Stomach smooth muscle (tissue), 2 donors: Measurements from ENCODE around the gene ASB10.

Experiments used
- H3K27ac ChIP-seq: one replicate; pipeline ENCODE4 v1.7.0; 2013; ENCODE audit warnings: mild to moderate bottlenecking, low read length, inconsistent platforms
- H3K27me3 ChIP-seq, 2 donors: one replicate each; pipeline ENCODE4 v1.7.0; 2013; ENCODE audit warnings: low read length in 2 of 2; ENCODE audit not compliant: insufficient read depth in 2 of 2, control insufficient read depth in 1 of 2
- H3K36me3 ChIP-seq, 2 donors: one replicate each; pipeline ENCODE4 v1.7.0; 2013; ENCODE audit warnings: low read length in 2 of 2; ENCODE audit not compliant: control insufficient read depth in 2 of 2, insufficient read depth in 2 of 2
- H3K4me1 ChIP-seq: one replicate; pipeline ENCODE4 v1.7.0; 2013; ENCODE audit warnings: low read length; ENCODE audit not compliant: control insufficient read depth, insufficient read depth
- H3K4me3 ChIP-seq, 2 donors: one replicate each; pipeline ENCODE4 v1.7.0; 2013; ENCODE audit warnings: low read length in 2 of 2
- H3K9ac ChIP-seq, 2 donors: one replicate each; pipeline ENCODE4 v1.7.0; 2013; ENCODE audit warnings: low read length in 2 of 2, mild to moderate bottlenecking in 1 of 2
- H3K9me3 ChIP-seq, 2 donors: one replicate each; pipeline ENCODE4 v1.7.0; 2013; ENCODE audit warnings: low read length in 2 of 2; ENCODE audit not compliant: control insufficient read depth in 2 of 2
- donor health status: healthy.
- donor health status: Pancreatic carcinoma.

ASB10 gene

DNA sequence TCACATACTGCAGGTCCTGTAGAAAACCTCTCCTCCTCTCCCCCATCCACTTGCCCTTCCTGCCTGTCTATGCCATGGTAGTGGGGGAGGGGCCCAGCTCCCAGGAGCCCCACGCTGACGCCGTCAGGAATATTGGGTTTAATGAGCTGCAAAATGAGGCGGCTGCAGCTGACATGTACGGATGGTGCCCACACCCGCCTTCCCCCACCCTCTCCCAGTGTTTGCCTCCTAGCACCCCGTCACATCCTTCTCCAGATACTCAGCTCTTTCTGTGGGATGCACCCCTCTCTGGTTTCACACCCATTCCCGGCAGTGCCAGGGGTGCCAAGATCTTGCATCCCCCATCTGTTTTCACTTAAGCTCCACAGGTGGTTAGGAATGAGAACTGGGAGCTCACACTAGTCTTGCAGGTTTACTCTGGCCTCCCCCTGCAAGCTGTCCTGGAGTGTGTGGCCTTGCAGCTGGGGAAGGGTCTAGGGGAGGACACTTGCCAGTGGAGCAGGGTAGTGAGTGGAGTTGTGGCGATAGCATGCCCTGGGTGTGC lies 45.7 kb downstream of the ASB10 start:
- no peaks in the 10 kb centered on the region for H3K9me3 ChIP-seq
- no peaks in the 10 kb centered on the region for H3K4me1 ChIP-seq
- no peaks in the 10 kb centered on the region for H3K27me3 ChIP-seq
- no peak overlapping the region for H3K4me3 ChIP-seq
- H3K36me3 ChIP-seq: peaks cover 32 to 43% of the 10 kb centered on the region in 2 donors
- H3K27ac ChIP-seq: no peak overlapping the region
- H3K9ac ChIP-seq: no peak overlapping the region

DNA sequence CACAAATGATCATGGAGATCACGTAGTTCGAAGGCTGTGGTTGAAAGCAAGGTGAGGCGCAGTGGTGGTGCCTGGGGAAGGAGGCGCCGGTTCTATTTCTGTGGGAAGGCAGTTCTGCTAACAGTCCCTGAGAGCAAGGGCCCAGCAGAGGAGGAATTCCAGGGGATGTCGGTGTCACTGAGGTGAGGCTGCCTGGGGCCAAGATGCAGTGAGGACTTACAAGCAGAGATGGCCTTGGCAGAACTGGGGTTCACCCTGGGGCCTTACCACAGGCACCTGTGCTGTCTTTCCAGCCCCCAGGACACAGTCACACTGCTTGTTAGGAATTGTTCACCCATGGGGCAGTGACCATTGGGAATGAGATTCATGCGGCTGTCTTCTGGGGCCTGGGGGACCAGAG lies 46.2 kb downstream of the ASB10 start:
- H3K36me3 ChIP-seq: peaks cover 33 to 44% of the 10 kb centered on the region in 2 donors
- no peak overlapping the region for H3K4me3 ChIP-seq

DNA sequence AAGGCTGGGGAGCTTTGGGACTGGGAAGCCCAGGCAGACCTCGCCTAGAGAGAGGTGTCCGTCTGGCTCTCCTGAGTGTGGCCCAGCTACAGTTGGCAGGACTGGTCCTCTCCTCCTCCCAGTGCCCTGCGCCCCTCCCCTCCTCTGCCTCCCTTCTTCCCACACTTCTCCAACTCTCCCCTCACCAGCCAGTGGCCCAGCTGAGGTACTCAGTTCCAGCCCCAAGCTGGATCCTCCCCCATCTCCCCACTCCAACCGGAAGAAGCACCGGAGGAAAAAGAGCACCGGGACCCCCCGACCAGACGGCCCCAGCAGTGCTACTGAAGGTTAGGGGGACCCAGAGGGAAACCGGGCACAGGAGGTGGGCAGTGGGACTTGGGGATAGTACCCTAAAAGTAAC lies 47.3 kb downstream of the ASB10 start:
- no peaks in the 10 kb centered on the region for H3K4me1 ChIP-seq
- no peaks in the 10 kb centered on the region for H3K27me3 ChIP-seq
- no peak overlapping the region for H3K27ac ChIP-seq
- H3K9ac ChIP-seq: no peak overlapping the region
- no peak overlapping the region for H3K4me3 ChIP-seq
- H3K36me3 ChIP-seq: peaks cover 43 to 51% of the 10 kb centered on the region in 2 donors
- H3K9me3 ChIP-seq: no peaks in the 10 kb centered on the region

More for the DNA sequence above, 46.2 kb downstream of the ASB10 start:
- no peak overlapping the region for H3K27ac ChIP-seq
- H3K4me1 ChIP-seq: no peaks in the 10 kb centered on the region
- H3K9me3 ChIP-seq: no peaks in the 10 kb centered on the region
- no peak overlapping the region for H3K9ac ChIP-seq
- no peaks in the 10 kb centered on the region for H3K27me3 ChIP-seq

DNA sequence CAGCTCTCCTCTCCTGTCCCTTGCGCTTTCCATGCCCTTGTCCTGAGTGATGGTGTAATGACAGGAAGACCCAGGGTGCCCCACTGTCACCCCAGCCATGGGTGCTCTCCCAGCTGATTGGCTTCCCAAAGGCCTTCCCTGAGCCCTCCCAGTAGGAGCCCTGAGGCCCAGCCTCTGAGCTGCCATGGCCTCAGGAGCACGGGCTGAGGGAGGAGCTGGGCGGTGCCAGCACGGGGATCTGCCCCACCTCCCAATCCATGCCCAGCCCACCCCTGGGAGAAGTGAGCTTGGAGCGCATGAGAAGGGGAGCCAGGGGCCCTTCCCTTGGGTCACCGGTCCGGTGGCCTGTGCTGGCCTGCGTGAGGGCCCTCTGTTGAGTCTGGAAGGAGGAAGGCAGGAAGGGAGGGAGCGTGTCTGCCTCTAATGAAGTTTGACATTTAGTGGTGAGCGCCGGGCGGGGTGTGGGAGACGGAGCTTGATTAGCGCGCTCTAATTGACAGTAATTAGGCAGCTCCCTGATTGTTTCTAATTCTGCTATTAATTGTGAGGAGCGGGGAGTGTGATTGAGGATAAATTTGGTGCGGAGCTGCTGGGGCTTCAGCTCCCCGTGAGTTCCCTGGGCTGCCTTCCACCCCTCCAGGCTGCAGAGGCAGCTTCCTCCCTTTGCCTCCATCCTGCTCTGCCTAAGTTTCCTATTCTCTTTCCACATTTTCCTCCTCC lies 47.8 kb downstream of the ASB10 start:
- no peak overlapping the region for H3K4me3 ChIP-seq
- H3K4me1 ChIP-seq: no peaks in the 10 kb centered on the region
- H3K27me3 ChIP-seq: no peaks in the 10 kb centered on the region
- no peak overlapping the region for H3K9ac ChIP-seq
- no peaks in the 10 kb centered on the region for H3K9me3 ChIP-seq
- H3K27ac ChIP-seq: no peak overlapping the region
- peaks cover 45 to 57% of the 10 kb centered on the region in 2 donors for H3K36me3 ChIP-seq

DNA sequence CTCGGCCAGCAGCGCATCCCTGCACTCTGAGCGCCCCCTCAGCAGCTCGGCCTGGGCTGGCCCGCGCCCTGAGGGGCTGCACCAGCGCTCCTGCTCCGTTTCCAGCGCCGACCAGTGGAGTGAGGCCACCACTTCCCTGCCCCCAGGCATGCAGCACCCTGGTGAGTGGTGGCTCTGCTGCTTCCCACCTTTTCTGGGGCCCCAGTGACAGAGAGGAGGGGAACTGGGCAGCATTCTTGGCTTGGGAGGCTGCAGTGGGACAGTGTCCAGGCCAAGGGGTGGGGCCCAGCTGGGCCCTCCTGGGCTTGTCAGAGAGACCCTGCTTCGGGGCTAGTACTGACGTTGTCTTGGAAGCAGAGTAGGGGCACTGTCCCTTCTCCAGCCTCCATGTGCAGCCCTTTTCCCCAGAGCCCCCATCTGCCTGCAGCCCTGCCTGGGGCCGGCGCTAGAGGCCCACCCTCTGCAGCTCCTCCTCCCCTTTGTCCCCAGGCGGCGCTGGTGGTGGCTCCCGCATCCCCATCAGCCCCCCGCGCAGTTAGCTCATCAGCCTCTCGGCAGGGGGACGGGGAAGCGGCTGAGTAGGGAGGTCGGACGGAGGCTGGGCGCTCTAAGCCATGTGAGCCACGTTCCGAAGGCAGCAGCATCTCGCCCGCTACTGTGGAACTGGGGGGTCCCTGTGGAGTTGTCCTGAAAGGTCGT lies 48.7 kb downstream of the ASB10 start:
- Histone ChIP-seq H3K27me3 (no peaks in the 10 kb centered on the region), H3K4me1 (no peaks in the 10 kb centered on the region), H3K4me3 (no peak overlapping the region), H3K36me3 (peaks cover 37 to 55% of the 10 kb centered on the region in 2 donors), H3K9me3 (no peaks in the 10 kb centered on the region), H3K9ac (no peak overlapping the region), H3K27ac (no peak overlapping the region)

DNA sequence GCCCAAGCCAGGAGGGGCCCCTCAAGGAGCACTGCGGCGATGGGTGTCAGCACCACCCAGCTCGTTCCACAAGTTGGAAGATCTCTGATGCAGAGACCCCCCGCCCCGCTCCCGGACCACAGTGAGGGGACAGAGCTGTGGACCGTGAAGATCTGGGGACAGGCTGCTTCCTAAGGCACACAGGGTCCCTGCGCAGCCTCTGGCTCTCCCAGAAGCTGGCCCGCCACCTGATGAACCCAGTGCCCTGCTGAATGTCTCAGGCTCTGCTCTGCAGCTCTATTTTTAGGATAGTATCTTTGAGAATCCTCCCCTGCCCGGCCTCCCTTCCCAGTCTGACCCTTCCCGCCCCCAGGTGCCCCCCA lies 49.3 kb downstream of the ASB10 start:
- Histone ChIP-seq H3K27me3 (no peaks in the 10 kb centered on the region), H3K9ac (no peak overlapping the region), H3K4me3 (no peak overlapping the region), H3K36me3 (peaks cover 36 to 56% of the 10 kb centered on the region in 2 donors), H3K4me1 (no peaks in the 10 kb centered on the region), H3K27ac (no peak overlapping the region), H3K9me3 (no peaks in the 10 kb centered on the region)

DNA sequence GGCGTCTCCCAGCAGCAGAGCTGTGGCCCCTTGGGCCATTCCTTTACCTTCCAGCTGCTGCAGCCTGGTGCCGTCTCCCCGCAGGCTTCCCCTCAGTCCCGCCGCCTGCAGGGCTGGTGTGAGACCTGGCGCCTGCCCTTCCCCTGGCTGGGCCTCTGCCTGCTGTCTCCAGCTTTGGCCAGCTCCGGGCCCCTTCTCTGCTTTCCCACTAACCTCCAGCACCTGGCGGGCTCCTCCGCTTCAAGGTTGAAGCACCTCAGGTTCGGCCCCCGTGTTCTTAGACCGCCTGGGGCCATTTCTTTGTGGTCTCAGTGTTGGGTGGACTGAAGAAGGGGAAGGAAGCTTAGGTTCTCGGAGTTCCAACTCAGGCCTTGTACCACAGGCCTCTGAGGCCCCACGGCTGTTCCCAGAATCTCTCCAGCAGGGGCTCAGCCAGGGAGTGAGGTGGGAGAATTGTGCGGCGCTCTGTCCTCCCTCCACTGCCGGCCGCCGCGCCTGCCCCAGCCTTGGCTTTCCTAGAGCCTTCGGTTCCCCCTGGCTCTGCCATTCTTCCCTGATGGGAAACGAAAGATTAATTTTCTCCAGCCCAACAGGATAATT lies 49.9 kb downstream of the ASB10 start:
- no peak overlapping the region for H3K9ac ChIP-seq
- no peak overlapping the region for H3K4me3 ChIP-seq
- H3K9me3 ChIP-seq: no peaks in the 10 kb centered on the region
- peaks cover 38 to 55% of the 10 kb centered on the region in 2 donors for H3K36me3 ChIP-seq
- H3K27me3 ChIP-seq: no peaks in the 10 kb centered on the region
- H3K4me1 ChIP-seq: no peaks in the 10 kb centered on the region
- no peak overlapping the region for H3K27ac ChIP-seq

DNA sequence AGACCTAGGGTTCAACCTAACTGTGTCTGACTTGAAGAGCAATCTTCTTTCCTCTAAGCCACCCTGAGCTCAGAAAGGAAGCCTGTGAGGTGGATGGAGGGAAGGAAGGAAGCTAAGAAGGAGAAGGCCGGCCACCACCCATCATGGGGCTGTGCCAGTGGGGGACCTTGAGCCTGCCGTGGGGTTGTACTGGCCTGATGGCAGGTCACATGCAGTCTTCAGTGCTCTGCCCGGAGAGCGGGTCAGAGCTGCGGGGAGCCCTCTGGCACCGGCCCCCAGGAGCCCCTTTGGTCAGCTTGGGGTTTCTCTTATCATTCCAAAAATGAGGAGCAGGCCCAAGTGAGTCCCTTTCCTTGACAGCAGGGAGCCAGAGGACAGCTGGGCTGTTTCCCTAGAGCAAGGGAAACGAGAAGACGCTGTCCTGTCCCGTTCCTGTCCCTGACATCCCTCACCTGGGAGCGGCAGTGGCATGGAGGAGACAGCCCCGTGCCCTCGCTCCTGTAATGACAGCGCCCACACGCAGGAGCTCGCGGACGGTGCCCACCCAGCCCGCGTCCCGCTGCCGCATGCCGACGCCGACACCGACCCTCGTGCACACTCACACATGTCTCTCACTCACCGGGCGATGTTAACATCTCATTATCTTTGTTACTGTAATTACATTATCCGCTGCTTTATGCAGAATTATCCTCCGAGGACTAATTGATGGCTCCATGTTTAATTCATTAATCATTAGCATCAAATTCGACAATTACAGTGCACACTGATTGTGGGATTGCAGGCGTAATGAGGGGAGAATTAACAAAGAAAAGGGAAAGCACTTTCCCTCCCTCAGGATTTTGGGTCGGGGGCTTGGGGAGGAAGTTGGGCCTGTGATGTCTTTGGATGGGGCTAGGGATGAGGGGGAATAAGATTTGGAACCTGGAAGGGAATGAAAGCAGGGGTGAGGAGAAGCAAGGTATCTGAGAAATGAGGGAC lies 50.9 kb downstream of the ASB10 start:
- peaks cover 32 to 51% of the 10 kb centered on the region in 2 donors for H3K36me3 ChIP-seq
- no peaks in the 10 kb centered on the region for H3K4me1 ChIP-seq
- no peak overlapping the region for H3K4me3 ChIP-seq

DNA sequence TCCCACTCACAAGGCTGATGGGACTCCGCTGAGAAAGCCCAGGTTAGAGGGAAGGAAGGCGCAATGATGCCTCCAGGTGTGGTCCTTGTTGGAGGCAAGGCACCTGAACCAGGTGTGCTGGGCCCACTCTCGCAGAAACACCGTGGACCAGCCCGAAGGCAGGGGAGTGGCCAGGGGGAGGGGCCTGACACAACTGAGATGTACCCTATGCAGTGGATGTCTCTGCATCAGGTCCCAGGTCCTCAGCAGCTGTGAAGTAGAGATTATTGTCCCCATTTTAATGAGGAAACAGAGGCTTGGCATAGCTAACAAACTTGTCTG lies 51.6 kb downstream of the ASB10 start:
- H3K4me3 ChIP-seq: no peak overlapping the region
- H3K36me3 ChIP-seq: peaks cover 28 to 49% of the 10 kb centered on the region in 2 donors
- no peak overlapping the region for H3K9ac ChIP-seq
- H3K27ac ChIP-seq: no peak overlapping the region
- no peaks in the 10 kb centered on the region for H3K9me3 ChIP-seq
- H3K27me3 ChIP-seq: no peaks in the 10 kb centered on the region
- no peaks in the 10 kb centered on the region for H3K4me1 ChIP-seq

More for the DNA sequence above, 50.9 kb downstream of the ASB10 start:
- Histone ChIP-seq H3K27me3 (no peaks in the 10 kb centered on the region), H3K9me3 (no peaks in the 10 kb centered on the region), H3K9ac (no peak overlapping the region), H3K27ac (no peak overlapping the region)
